ENCODE data around the gene MDM4.
"Not testable (repeated sequence)": the region's sequence is repeated elsewhere in the genome, so short reads cannot be mapped to it uniquely, and the experiment has no call there.

Gene MDM4

GRCh38 chr1:204516180-204516879, at the start of gene MDM4:
MDM4 (plus strand) TSS chr1:204516406; CDS start chr1:204525519, 9,113 bp downstream.
- DNase-seq (ENCODE audit: low read depth): peak; percentile 87

GRCh38 chr1:204466416-204467405, 49.5 kb upstream of the MDM4 start:
- no peak for DNase-seq (ENCODE audit: low read depth)

- no peak for DNase-seq (ENCODE audit: low read depth)
These were observed 48.0 kb upstream of the MDM4 start for GRCh38 chr1:204468206-204468605.

GRCh38 chr1:204468766-204469302, 47.4 kb upstream of the MDM4 start:
- no peak for DNase-seq (ENCODE audit: low read depth)

- DNase-seq (ENCODE audit: low read depth): no peak
These were observed 46.9 kb upstream of the MDM4 start for GRCh38 chr1:204469304-204469703.

GRCh38 chr1:204471687-204472086, 44.5 kb upstream of the MDM4 start:
- no peak for DNase-seq (ENCODE audit: low read depth)

DNA sequence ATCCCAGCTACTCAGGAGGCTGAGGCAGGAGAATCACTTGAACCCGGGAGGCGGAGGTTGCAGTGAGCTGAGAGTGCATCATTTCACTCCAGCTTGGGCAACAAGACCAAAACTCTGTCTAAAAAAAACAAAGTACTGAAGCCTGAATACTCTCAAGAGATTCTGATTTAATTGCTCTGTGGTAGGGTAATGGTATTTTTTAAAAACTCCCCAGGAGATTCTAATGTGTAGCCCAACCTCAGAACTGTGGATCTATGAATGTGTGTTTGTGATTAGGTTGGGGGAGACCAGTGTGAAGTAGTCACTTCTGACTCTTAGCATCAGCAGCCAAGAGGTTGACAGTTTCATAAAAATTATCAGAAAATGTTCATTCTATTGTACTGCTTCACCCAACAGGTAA, 43.5 kb upstream of the MDM4 start:
- no peak for DNase-seq (ENCODE audit: low read depth)

- no peak for DNase-seq (ENCODE audit: low read depth)
These were observed 42.7 kb upstream of the MDM4 start for GRCh38 chr1:204473400-204473965.

GRCh38 chr1:204475656-204476432, 40.4 kb upstream of the MDM4 start:
- DNase-seq (ENCODE audit: low read depth): no peak

- DNase-seq (ENCODE audit: low read depth): no peak
These were observed 39.6 kb upstream of the MDM4 start for GRCh38 chr1:204476563-204476962.

DNA sequence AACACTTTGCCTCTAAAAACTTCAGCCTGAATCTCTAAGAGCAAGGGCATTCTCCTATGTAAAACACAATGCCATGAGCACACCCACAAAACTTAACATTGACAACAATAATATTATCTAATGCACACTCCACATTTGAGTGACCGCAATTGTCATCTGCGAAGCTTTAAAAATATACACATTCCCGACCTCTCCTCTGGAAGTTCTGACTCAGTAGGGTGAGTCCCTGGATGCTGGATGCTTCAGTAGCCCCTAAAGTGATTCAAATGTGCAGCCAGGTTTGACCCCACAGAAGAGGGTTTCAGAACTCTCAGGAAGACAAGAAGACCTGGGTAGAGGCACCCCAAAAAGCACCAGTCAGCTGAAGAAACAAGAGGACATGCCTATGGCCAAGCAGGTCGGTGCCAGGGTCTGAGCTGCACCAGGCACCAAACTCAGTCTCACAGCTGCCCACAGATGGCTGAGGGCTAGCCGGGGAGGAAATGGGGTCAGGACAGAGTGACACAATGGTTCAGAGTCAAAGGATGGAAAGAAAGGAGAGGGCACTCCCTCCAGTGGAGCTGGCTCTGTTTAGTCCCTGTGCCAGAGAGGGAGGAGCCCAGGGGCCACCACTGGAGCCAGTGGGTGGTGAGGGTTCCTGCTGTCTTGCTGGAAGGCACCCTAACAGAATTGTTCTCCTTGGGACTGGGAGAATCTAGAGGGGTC, 39.0 kb upstream of the MDM4 start:
- DNase-seq (ENCODE audit: low read depth): no peak

- DNase-seq (ENCODE audit: low read depth): no peak
These were observed 37.9 kb upstream of the MDM4 start for GRCh38 chr1:204478172-204478899.

- DNase-seq (ENCODE audit: low read depth): no peak
These were observed 37.3 kb upstream of the MDM4 start for GRCh38 chr1:204478921-204479320.

DNA sequence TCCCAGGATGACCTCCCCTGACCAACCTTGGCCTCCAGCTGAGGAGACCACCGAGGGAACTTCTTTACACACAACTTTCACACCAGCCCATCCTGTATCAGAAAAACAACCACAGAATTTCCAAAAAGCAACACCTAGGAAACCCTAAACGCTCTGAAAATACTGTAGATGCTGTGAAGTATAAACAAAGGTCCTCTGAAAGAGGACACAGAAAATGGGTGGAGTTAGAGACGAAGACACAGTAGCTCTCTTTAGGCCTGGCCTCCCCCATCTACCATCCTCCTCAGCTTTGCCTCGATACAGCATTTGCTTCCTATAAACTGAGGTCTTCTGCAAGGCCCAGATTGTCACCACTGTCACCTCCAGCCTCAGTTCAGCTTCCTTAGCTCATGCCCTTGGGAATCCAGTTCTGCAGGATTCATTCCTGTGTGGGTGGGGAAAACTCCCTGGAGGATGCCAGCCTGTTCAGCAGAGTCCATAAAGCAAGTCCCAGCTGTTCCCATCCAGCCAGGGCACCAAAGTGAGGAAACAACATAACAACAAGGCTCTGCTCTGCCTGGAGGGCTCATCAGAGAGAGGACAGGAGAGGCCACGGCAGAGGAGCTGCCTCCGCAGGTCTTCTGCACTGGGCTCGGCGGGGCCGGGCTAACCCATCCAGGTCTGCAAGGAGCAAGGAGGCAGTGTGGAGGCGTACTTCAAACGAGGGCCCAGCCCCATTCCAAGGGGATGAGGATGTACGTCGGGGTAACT, 36.6 kb upstream of the MDM4 start:
- DNase-seq (ENCODE audit: low read depth): no peak

DNA sequence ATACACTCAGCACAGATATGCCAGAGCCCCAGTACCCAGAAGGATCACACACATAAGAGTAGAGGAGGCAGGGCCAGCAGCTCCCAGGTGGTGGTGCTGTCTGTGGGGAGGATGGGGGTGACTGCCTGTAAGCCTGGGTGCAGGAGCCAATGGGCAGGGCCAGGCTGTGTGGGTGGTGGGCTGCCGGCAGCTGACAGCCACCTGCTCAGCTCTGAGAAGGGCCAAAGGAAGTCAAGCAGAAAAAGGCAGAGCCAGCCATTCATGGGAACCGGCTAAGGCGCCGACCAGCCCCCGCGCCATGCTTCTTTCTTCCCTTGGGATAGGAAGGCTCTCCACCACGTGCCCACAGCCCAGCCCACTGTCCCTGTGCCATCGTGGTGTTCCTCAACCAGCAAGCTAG, 35.7 kb upstream of the MDM4 start:
- no peak for DNase-seq (ENCODE audit: low read depth)

DNA sequence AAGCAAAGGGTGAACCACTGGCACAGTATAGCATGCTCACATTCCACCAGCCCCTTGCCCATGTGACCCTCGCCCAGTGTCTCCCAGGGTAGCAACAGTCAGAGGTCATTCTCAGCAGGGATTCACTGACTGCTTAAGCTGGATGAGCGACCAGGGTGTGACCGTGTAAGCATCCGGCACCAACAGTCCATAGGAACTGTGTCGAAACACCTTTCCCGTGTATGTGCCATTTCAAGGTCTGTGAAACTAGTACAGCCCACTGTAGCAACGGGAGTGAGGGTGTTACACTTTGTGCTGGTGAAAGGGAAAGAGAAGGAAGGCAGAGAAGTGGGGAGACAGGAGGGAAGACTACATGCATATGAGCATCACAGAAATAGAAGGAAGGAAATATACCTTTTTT, 32.4 kb upstream of the MDM4 start:
- no peak for DNase-seq (ENCODE audit: low read depth)

GRCh38 chr1:204486513-204487255, 29.5 kb upstream of the MDM4 start:
- DNase-seq (ENCODE audit: low read depth): not testable (repeated sequence)

DNA sequence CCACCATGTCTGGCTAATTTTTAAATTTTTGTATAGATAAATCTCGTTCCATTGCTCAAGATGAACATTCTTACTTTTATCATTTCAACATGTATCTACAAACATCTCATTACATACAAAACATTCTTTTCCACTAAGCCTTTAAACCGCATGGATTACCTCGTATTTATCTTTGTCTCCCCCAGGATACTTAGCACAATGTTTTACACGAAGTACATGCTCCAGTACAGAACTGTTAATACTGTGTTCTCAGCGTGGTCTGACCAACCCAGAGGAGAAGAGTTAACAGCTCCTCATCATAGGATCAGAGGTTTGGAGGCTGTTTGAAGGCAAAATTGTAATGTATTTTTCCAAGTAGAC, 29.0 kb upstream of the MDM4 start:
- no peak for DNase-seq (ENCODE audit: low read depth)

- DNase-seq (ENCODE audit: low read depth): no peak
These were observed 24.6 kb upstream of the MDM4 start for GRCh38 chr1:204491655-204492054.

All from T-helper 22 cell (primary cell).